G401.6 (cell line): ENCODE data around the gene GPR50.

Source experiments
- FAIRE-seq: peaks from 2 replicates; lab custom pipeline; 2012; peaks lifted over from hg19 to GRCh38; lab: Jason Lieb, UNC

The GPR50 gene

GRCh38 chrX:151227627-151228026 lies 51.2 kb downstream of the GPR50 start:
- FAIRE-seq: no peak

GRCh38 chrX:151228935-151229334 lies 52.6 kb downstream of the GPR50 start:
- no peak for FAIRE-seq
